ENCODE results near the gene PARVA.

DNA sequence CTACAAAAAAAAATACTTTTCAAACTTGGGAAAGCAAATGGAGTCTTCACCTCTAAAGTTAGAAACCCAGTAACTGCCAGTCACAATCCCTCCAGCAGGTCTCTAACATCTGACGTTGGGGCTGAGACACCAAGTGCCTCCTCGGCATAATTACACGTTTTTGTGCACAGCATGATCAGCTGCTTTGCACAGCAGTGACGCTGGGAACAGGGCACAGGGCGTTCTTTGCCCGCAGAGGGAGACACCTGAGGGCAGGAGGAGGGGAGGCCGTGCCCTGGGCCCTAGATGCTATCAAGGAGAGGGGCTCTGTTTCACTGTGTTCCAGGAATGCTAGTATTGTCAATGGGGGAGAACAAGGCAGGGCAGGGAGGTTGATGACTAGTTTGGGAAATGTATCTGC is 120.1 kb downstream of the PARVA start:
- TF ChIP-seq SP1 (IDR thresholded peaks at IDR 0.05) (no peak), RAD21 (IDR thresholded peaks at IDR 0.05) (no peak), HNF4A (conservative IDR thresholded peaks at IDR 0.05) (no peak), MAX (IDR thresholded peaks at IDR 0.05) (no peak), FOXA1 (IDR thresholded peaks at IDR 0.05) (no peak), TAF1 (conservative IDR thresholded peaks at IDR 0.05) (no peak), JUND (IDR thresholded peaks at IDR 0.05) (no peak), GABPA (IDR thresholded peaks at IDR 0.05 in 1 of 2, conservative IDR thresholded peaks at IDR 0.05 in 1 of 2) (no peak), YY1 (IDR thresholded peaks at IDR 0.05) (no peak), EGR1 (IDR thresholded peaks at IDR 0.05; ENCODE audit: low read depth in 2 of 2) (no peak), RXRA (IDR thresholded peaks at IDR 0.05) (no peak)
- TF ChIP-seq, protein P1, sequence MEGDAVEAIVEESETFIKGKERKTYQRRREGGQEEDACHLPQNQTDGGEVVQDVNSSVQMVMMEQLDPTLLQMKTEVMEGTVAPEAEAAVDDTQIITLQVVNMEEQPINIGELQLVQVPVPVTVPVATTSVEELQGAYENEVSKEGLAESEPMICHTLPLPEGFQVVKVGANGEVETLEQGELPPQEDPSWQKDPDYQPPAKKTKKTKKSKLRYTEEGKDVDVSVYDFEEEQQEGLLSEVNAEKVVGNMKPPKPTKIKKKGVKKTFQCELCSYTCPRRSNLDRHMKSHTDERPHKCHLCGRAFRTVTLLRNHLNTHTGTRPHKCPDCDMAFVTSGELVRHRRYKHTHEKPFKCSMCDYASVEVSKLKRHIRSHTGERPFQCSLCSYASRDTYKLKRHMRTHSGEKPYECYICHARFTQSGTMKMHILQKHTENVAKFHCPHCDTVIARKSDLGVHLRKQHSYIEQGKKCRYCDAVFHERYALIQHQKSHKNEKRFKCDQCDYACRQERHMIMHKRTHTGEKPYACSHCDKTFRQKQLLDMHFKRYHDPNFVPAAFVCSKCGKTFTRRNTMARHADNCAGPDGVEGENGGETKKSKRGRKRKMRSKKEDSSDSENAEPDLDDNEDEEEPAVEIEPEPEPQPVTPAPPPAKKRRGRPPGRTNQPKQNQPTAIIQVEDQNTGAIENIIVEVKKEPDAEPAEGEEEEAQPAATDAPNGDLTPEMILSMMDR (IDR thresholded peaks at IDR 0.05; ENCODE audit: low read depth, low read length, missing input control): no peak
- TF ChIP-seq, protein P2, sequence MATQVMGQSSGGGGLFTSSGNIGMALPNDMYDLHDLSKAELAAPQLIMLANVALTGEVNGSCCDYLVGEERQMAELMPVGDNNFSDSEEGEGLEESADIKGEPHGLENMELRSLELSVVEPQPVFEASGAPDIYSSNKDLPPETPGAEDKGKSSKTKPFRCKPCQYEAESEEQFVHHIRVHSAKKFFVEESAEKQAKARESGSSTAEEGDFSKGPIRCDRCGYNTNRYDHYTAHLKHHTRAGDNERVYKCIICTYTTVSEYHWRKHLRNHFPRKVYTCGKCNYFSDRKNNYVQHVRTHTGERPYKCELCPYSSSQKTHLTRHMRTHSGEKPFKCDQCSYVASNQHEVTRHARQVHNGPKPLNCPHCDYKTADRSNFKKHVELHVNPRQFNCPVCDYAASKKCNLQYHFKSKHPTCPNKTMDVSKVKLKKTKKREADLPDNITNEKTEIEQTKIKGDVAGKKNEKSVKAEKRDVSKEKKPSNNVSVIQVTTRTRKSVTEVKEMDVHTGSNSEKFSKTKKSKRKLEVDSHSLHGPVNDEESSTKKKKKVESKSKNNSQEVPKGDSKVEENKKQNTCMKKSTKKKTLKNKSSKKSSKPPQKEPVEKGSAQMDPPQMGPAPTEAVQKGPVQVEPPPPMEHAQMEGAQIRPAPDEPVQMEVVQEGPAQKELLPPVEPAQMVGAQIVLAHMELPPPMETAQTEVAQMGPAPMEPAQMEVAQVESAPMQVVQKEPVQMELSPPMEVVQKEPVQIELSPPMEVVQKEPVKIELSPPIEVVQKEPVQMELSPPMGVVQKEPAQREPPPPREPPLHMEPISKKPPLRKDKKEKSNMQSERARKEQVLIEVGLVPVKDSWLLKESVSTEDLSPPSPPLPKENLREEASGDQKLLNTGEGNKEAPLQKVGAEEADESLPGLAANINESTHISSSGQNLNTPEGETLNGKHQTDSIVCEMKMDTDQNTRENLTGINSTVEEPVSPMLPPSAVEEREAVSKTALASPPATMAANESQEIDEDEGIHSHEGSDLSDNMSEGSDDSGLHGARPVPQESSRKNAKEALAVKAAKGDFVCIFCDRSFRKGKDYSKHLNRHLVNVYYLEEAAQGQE (IDR thresholded peaks at IDR 0.05): no peak
- TF ChIP-seq, protein P3, sequence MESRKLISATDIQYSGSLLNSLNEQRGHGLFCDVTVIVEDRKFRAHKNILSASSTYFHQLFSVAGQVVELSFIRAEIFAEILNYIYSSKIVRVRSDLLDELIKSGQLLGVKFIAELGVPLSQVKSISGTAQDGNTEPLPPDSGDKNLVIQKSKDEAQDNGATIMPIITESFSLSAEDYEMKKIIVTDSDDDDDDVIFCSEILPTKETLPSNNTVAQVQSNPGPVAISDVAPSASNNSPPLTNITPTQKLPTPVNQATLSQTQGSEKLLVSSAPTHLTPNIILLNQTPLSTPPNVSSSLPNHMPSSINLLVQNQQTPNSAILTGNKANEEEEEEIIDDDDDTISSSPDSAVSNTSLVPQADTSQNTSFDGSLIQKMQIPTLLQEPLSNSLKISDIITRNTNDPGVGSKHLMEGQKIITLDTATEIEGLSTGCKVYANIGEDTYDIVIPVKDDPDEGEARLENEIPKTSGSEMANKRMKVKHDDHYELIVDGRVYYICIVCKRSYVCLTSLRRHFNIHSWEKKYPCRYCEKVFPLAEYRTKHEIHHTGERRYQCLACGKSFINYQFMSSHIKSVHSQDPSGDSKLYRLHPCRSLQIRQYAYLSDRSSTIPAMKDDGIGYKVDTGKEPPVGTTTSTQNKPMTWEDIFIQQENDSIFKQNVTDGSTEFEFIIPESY (IDR thresholded peaks at IDR 0.05): no peak

Data from liver (tissue), 3 donors.